HepG2 (cell line): ENCODE measurements around the gene CSMD2. TPM values are rescaled to one million over a fixed set of nuclear protein-coding genes. Genes with fewer than 3 reads are reported as not detected.

Source experiments
- ATAC-seq: fragments of 200-7000 bp; cut with Tn5 transposase; 3 replicates; pipeline ENCODE4 v1.9.1; 2020; ENCODE audit warnings: mild to moderate bottlenecking, moderate library complexity
- BruUV-seq: library from RNA; stranded (reverse); fragments of 400-500 nt; replicated peaks from 2 replicates; lab custom pipeline; 2021; lab: Mats Ljungman, UMichigan
- CTCF ChIA-PET: fragments of 300-600 bp; formaldehyde crosslinking; extraction: SDS; loops from one replicate; lab custom pipeline; 2021; ENCODE audit warnings: low total read pairs, inconsistent platforms, low intra/inter-chr PET ratio; lab: Yijun Ruan, JAX
- POLR2A ChIA-PET: fragments of 350-600 bp; sonication (Branson Sonifier 250); formaldehyde crosslinking; loops from one replicate; lab custom pipeline; 2020; ENCODE audit warnings: antibody characterized with exemption, inconsistent platforms; lab: Yijun Ruan, JAX
- DNase-seq: peaks from one replicate; pipeline ENCODE4 v3.0.0-alpha.2; 2015; ENCODE audit warnings: low spot score
- FAIRE-seq: peaks from 3 replicates; lab custom pipeline; 2011; peaks lifted over from hg19 to GRCh38; lab: Jason Lieb, UNC
- H2AFZ ChIP-seq: one replicate; pipeline ENCODE4 v1.6.1; 2011; ENCODE audit warnings: low read length, inconsistent platforms
- H3K27ac ChIP-seq: fragments of 300-600 bp; 3 replicates; pipeline ENCODE4 v1.8.0; 2011; ENCODE audit warnings: mixed run types, mild to moderate bottlenecking, mixed read lengths, low read length, inconsistent platforms; ENCODE audit not compliant: insufficient read depth; ENCODE audit errors: extremely low read length
- H3K27me3 ChIP-seq, 2 experiments: fragments of 200-600 bp in 1 of 2; 2 replicates in 1 of 2; 3 replicates in 1 of 2; pipeline versions ENCODE4 v1.6.0 to v1.8.0; 2011; ENCODE audit warnings: low read length in 2 of 2, mild to moderate bottlenecking in 2 of 2, moderate library complexity in 2 of 2, inconsistent platforms in 1 of 2; ENCODE audit not compliant: insufficient read depth in 2 of 2, control insufficient read depth in 1 of 2
- H3K36me3 ChIP-seq, 2 experiments: fragments of 200-600 bp in 1 of 2; replicated peaks in 1 of 2; 2 replicates in 1 of 2; 3 replicates in 1 of 2; pipeline versions ENCODE4 v1.5.1 to v1.8.0; 2011; ENCODE audit warnings: low read length in 2 of 2, inconsistent platforms in 1 of 2; ENCODE audit not compliant: insufficient read depth in 2 of 2, control insufficient read depth in 1 of 2
- H3K4me1 ChIP-seq: 2 replicates; pipeline ENCODE4 v1.5.1; 2012; ENCODE audit warnings: low read length, inconsistent platforms; ENCODE audit not compliant: insufficient read depth
- H3K4me2 ChIP-seq: 2 replicates; pipeline ENCODE4 v1.6.0; 2011; ENCODE audit warnings: low read depth, low read length, inconsistent platforms
- H3K4me3 ChIP-seq, 3 experiments: fragments of 200-600 bp in 1 of 3; sonication (generic), shearing (Covaris generic) in 1 of 3; replicated peaks in 1 of 3; 2 replicates each; pipeline ENCODE4 v1.5.1; 2011 to 2016; ENCODE audit warnings: low read length in 3 of 3, inconsistent platforms in 2 of 3, low read depth in 2 of 3, mild to moderate bottlenecking in 2 of 3, control low read depth in 1 of 3, mixed read lengths in 1 of 3; ENCODE audit not compliant: insufficient read depth in 1 of 3
- H3K79me2 ChIP-seq: one replicate; pipeline ENCODE4 v1.6.1; 2011; ENCODE audit warnings: low read length, inconsistent platforms; ENCODE audit not compliant: insufficient read depth
- H3K9ac ChIP-seq: 2 replicates; pipeline ENCODE4 v1.6.0; 2011; ENCODE audit warnings: mild to moderate bottlenecking, low read depth, low read length, inconsistent platforms; ENCODE audit not compliant: insufficient read depth
- H3K9me3 ChIP-seq: 2 replicates; pipeline ENCODE4 v1.5.1; 2012; ENCODE audit warnings: mild to moderate bottlenecking, low read length
- H4K20me1 ChIP-seq: 2 replicates; pipeline ENCODE4 v1.6.0; 2011; ENCODE audit warnings: inconsistent platforms, mild to moderate bottlenecking, low read length, moderate library complexity; ENCODE audit not compliant: insufficient read depth
- CAMTA2 ChIP-seq: sonication (generic); formaldehyde crosslinking; IDR thresholded peaks from 2 replicates; pipeline ENCODE4 v1.4.0; 2020; ENCODE audit warnings: mild to moderate bottlenecking, missing genetic modification reagents, borderline replicate concordance
- MTERF4 ChIP-seq: sonication (generic); formaldehyde crosslinking; IDR thresholded peaks from 2 replicates; pipeline ENCODE4 v1.8.0; 2023; ENCODE audit warnings: mild to moderate bottlenecking, missing genetic modification reagents
- NFRKB ChIP-seq: fragments of 450-650 bp; IDR thresholded peaks from 2 replicates; pipeline ENCODE4 v1.6.1; 2017
- NR1H2 ChIP-seq: sonication (generic); formaldehyde crosslinking; IDR thresholded peaks from 2 replicates; pipeline ENCODE4 v1.8.1; 2022; ENCODE audit warnings: low read depth, missing genetic modification reagents, borderline replicate concordance
- RFXANK ChIP-seq: IDR thresholded peaks from 2 replicates; pipeline ENCODE4 v1.6.1; 2016
- ZBTB1 ChIP-seq: sonication (generic); formaldehyde crosslinking; IDR thresholded peaks from 2 replicates; pipeline ENCODE4 v1.4.0; 2020; ENCODE audit warnings: missing genetic modification reagents, borderline replicate concordance
- ZNF564 ChIP-seq: sonication (generic); formaldehyde crosslinking; IDR thresholded peaks from 2 replicates; pipeline ENCODE4 v1.8.1; 2023; ENCODE audit warnings: mild to moderate bottlenecking, missing genetic modification reagents
- ZNF572 ChIP-seq: sonication (generic); formaldehyde crosslinking; IDR thresholded peaks from 2 replicates; pipeline ENCODE4 v1.5.1; 2020; ENCODE audit warnings: mild to moderate bottlenecking, missing genetic modification reagents
- WGBS: methylation state at CpG from one replicate; pipeline ENCODE4 v1.1.6; 2017; ENCODE audit warnings: low lambda C conversion rate; 5-methylcytosine and 5-hydroxymethylcytosine counted together
- in situ Hi-C: cut with HindIII; loops from 2 replicates; pipeline ENCODE4 v1.10.0; 2017; ENCODE audit warnings: low pct_unique_long_range_greater_than_20kb; ENCODE audit not compliant: extremely low pct_ligation_motif_present
- intact Hi-C: fragments of 100-400 bp; cut with micrococcal nuclease; formaldehyde crosslinking; loops from one replicate; pipeline ENCODE4 v1.10.0; 2022; ENCODE audit not compliant: unreplicated experiment
- polyA plus RNA-seq, 8 experiments: library from polyadenylated mRNA; depleted of rRNA in 3 of 8; stranded (reverse) in 7 of 8; unstranded in 1 of 8; fragments of >200 nt; fragmentation: Illumina TruSeq in 4 of 8; extraction: Trizol in 4 of 8; gene quantifications; 2 replicates each; pipeline versions ENCODE4 v1.2.1 to v1.2.3, GENCODE V29; 2011 to 2016; ENCODE audit warnings: low read depth in 4 of 8, missing spikeins in 1 of 8, mixed read lengths in 1 of 8; ENCODE audit not compliant: insufficient read depth in 1 of 8
- total RNA-seq, 5 experiments: library from RNA; depleted of rRNA; stranded (reverse); fragments of >200 nt; fragmentation: Illumina TruSeq; extraction: Trizol; gene quantifications; 2 replicates each; pipeline ENCODE4 v1.2.3, GENCODE V29; 2016; ENCODE audit warnings: low read depth in 1 of 5
- TF ChIP-seq, protein P1 (sequence below): sonication (generic); formaldehyde crosslinking; IDR thresholded peaks from 2 replicates; pipeline ENCODE4 v1.4.0; 2020; ENCODE audit warnings: missing genetic modification reagents

The CSMD2 gene
- total and polyA plus RNA-seq, 2 of the 13 experiments (the other 11 are each of a cell fraction or from before 2014, with no cell fraction given): not detected

- 7% methylated on average over 6 of the region's 6 CpGs for WGBS
- H3K36me3 ChIP-seq: no peaks in the 10 kb centered on the region
- peaks cover 1 to 33% of the 10 kb centered on the region in 2 experiments; a peak in 4 of 5 replicates for H3K27me3 ChIP-seq
- ATAC-seq (no peak), DNase-seq (no peak), FAIRE-seq (no peak)
- no peaks in the 10 kb centered on the region for H3K4me1 ChIP-seq
- H2AFZ ChIP-seq: no peak overlapping the region
- H3K9me3 ChIP-seq: no peaks in the 10 kb centered on the region
- POLR2A ChIA-PET: no interaction called here
- intact Hi-C loops: no loop called here
- H4K20me1 ChIP-seq: no peaks in the 10 kb centered on the region
- no peak overlapping the region for H3K4me2 ChIP-seq
- H3K9ac ChIP-seq: no peak overlapping the region
- H3K79me2 ChIP-seq: no peaks in the 10 kb centered on the region
- no peak overlapping the region for H3K4me3 ChIP-seq
- no peak overlapping the region for H3K27ac ChIP-seq
- CTCF ChIA-PET: no interaction called here
- no TSS peak for BruUV-seq
- in situ Hi-C loops: no loop called here
- TF ChIP-seq NFRKB (no peak), ZBTB1 (CRISPR knock-in tag) (no peak), ZNF564 (no peak), ZNF572 (CRISPR knock-in tag) (no peak), NR1H2 (CRISPR knock-in tag) (no peak), RFXANK (CRISPR knock-in tag) (no peak), MTERF4 (CRISPR knock-in tag) (no peak), CAMTA2 (CRISPR knock-in tag) (no peak)
- TF ChIP-seq, protein P1, sequence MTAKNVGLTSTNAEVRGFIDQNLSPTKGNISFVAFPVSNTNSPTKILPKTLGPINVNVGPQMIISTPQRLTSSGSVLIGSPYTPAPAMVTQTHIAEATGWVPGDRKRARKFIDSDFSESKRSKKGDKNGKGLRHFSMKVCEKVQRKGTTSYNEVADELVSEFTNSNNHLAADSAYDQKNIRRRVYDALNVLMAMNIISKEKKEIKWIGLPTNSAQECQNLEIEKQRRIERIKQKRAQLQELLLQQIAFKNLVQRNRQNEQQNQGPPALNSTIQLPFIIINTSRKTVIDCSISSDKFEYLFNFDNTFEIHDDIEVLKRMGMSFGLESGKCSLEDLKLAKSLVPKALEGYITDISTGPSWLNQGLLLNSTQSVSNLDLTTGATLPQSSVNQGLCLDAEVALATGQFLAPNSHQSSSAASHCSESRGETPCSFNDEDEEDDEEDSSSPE: no peak
These were observed 548.2 kb downstream of the CSMD2 start for GRCh38 chr1:33616780-33617179.
